Measurements from ENCODE around the gene KLK3. TPM values are rescaled to one million over a fixed set of nuclear protein-coding genes. Genes with fewer than 3 reads are reported as not detected.
"Not testable (repeated sequence)": the region's sequence is repeated elsewhere in the genome, so short reads cannot be mapped to it uniquely, and the experiment has no call there.

The KLK3 gene
- total RNA-seq (not detected), polyA plus RNA-seq (not detected)

DNA sequence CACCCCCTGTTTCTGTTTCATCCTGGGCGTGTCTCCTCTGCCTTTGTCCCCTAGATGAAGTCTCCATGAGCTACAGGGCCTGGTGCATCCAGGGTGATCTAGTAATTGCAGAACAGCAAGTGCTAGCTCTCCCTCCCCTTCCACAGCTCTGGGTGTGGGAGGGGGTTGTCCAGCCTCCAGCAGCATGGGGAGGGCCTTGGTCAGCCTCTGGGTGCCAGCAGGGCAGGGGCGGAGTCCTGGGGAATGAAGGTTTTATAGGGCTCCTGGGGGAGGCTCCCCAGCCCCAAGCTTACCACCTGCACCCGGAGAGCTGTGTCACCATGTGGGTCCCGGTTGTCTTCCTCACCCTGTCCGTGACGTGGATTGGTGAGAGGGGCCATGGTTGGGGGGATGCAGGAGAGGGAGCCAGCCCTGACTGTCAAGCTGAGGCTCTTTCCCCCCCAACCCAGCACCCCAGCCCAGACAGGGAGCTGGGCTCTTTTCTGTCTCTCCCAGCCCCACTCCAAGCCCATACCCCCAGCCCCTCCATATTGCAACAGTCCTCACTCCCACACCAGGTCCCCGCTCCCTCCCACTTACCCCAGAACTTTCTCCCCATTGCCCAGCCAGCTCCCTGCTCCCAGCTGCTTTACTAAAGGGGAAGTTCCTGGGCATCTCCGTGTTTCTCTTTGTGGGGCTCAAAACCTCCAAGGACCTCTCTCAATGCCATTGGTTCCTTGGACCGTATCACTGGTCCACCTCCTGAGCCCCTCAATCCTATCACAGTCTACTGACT is at the start of gene KLK3:
KLK3 (plus strand) TSS at position 280 of the 775 bp plus-strand sequence; CDS start at position 321, 41 bp downstream.
- no peak within 1 kb of the TSS for H3K4me3 Mint-ChIP-seq
- H3K4me1 Mint-ChIP-seq, result no peaks in the 10 kb centered on the region
- ATAC-seq (ENCODE audit: low read depth in 2 of 2), result no peak
- peak within 1 kb of the TSS in 1 of 3 donors; percentile 62 for H3K27ac Mint-ChIP-seq
- H3K36me3 Mint-ChIP-seq, result no peaks in the 10 kb centered on the region
- Histone ChIP-seq H3K36me3 (ENCODE audit: control insufficient read depth, insufficient read depth, low read length) (no peaks in the 10 kb centered on the region), H3K4me1 (ENCODE audit: control insufficient read depth, insufficient read depth, low read length, poor library complexity, severe bottlenecking) (no peaks in the 10 kb centered on the region), H3K4me3 (ENCODE audit: low read depth, low read length) (no peak within 1 kb of the TSS), H3K27ac (ENCODE audit: insufficient read depth, low read length, poor library complexity, severe bottlenecking) (no peak within 1 kb of the TSS), H3K27me3 (ENCODE audit: control insufficient read depth, insufficient read depth, low read length) (peaks cover 2% of the 10 kb centered on the region), H3K9me3 (ENCODE audit: control insufficient read depth in 2 of 2, low read length in 2 of 2) (no peaks in the 10 kb centered on the region)
- no peak for DNase-seq
- peaks cover 20% of the 10 kb centered on the region for H3K27me3 Mint-ChIP-seq
- H3K9me3 Mint-ChIP-seq, result peaks cover 0 to 5% (median 0%) of the 10 kb centered on the region in 7 donors

- Mint-ChIP-seq H3K4me3 (peak overlapping the region in 1 of 4 donors; percentile 78), H3K36me3 (peaks cover 3% of the 10 kb centered on the region), H3K9me3 (peaks cover 0 to 3% (median 0%) of the 10 kb centered on the region in 7 donors), H3K27me3 (peaks cover 5% of the 10 kb centered on the region), H3K4me1 (peaks cover 0 to 22% (median 12%) of the 10 kb centered on the region in 4 donors), H3K27ac (no peak overlapping the region)
- no peaks in the 10 kb centered on the region for H3K27me3 ChIP-seq (ENCODE audit: control insufficient read depth, insufficient read depth, low read length)
- H3K9me3 ChIP-seq (ENCODE audit: control insufficient read depth in 2 of 2, low read length in 2 of 2), result no peaks in the 10 kb centered on the region
- H3K4me1 ChIP-seq (ENCODE audit: control insufficient read depth, insufficient read depth, low read length, poor library complexity, severe bottlenecking), result peaks cover 4% of the 10 kb centered on the region
- H3K36me3 ChIP-seq (ENCODE audit: control insufficient read depth, insufficient read depth, low read length), result no peaks in the 10 kb centered on the region
- ATAC-seq (ENCODE audit: low read depth in 2 of 2) (no peak), DNase-seq (no peak)
- no peak overlapping the region for H3K4me3 ChIP-seq (ENCODE audit: low read depth, low read length)
- H3K27ac ChIP-seq (ENCODE audit: insufficient read depth, low read length, poor library complexity, severe bottlenecking), result no peak overlapping the region
Measured at GRCh38 chr19:50808856-50809255, 45.9 kb upstream of the KLK3 start.

DNA sequence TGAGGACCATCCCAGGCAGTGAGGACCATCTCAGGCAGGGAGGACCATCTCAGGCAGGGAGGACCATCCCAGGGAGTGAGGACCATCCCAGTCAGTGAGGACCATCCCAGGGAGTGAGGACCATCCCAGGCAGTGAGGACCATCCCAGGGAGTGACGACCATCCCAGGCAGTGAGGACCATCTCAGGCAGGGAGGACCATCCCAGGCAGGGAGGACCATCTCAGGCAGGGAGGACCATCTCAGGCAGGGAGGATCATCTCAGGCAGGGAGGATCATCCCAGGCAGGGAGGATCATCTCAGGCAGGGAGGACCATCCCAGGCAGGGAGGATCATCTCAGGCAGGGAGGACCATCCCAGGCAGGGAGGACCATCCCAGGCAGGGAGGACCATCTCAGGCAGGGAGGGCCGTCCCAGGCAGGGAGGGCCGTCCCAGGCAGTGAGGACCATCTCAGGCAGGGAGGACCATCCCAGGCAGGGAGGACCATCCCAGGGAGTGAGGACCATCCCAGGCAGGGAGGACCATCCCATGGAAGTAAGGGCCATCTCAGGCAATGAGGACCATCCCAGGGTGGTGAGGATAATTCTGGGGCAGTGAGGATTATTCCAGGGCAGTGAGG is 43.0 kb upstream of the KLK3 start:
- H3K9me3 ChIP-seq (ENCODE audit: control insufficient read depth in 2 of 2, low read length in 2 of 2); H3K4me1 Mint-ChIP-seq; H3K36me3 Mint-ChIP-seq; H3K27ac ChIP-seq (ENCODE audit: insufficient read depth, low read length, poor library complexity, severe bottlenecking); H3K36me3 ChIP-seq (ENCODE audit: control insufficient read depth, insufficient read depth, low read length); DNase-seq; H3K27me3 Mint-ChIP-seq; H3K4me1 ChIP-seq (ENCODE audit: control insufficient read depth, insufficient read depth, low read length, poor library complexity, severe bottlenecking); H3K4me3 ChIP-seq (ENCODE audit: low read depth, low read length); H3K4me3 Mint-ChIP-seq; ATAC-seq (ENCODE audit: low read depth in 2 of 2); H3K9me3 Mint-ChIP-seq; H3K27ac Mint-ChIP-seq; H3K27me3 ChIP-seq (ENCODE audit: control insufficient read depth, insufficient read depth, low read length): not testable (repeated sequence)

GRCh38 chr19:50812474-50812873 is 42.2 kb upstream of the KLK3 start:
- Histone ChIP-seq H3K36me3 (ENCODE audit: control insufficient read depth, insufficient read depth, low read length) (no peaks in the 10 kb centered on the region), H3K4me1 (ENCODE audit: control insufficient read depth, insufficient read depth, low read length, poor library complexity, severe bottlenecking) (peaks cover 4% of the 10 kb centered on the region), H3K4me3 (ENCODE audit: low read depth, low read length) (no peak overlapping the region), H3K9me3 (ENCODE audit: control insufficient read depth in 2 of 2, low read length in 2 of 2) (no peaks in the 10 kb centered on the region), H3K27ac (ENCODE audit: insufficient read depth, low read length, poor library complexity, severe bottlenecking) (no peak overlapping the region), H3K27me3 (ENCODE audit: control insufficient read depth, insufficient read depth, low read length) (peaks cover 3% of the 10 kb centered on the region)
- DNase-seq (no peak), ATAC-seq (ENCODE audit: low read depth in 2 of 2) (no peak)
- peak overlapping the region in 1 of 4 donors; percentile 31 for H3K4me3 Mint-ChIP-seq
- H3K36me3 Mint-ChIP-seq, result no peaks in the 10 kb centered on the region
- H3K9me3 Mint-ChIP-seq, result peaks cover 0 to 4% (median 0%) of the 10 kb centered on the region in 7 donors
- peaks cover 9% of the 10 kb centered on the region for H3K27me3 Mint-ChIP-seq
- H3K4me1 Mint-ChIP-seq, result peaks cover 0 to 6% (median 2%) of the 10 kb centered on the region in 4 donors
- H3K27ac Mint-ChIP-seq, result no peak overlapping the region

DNA sequence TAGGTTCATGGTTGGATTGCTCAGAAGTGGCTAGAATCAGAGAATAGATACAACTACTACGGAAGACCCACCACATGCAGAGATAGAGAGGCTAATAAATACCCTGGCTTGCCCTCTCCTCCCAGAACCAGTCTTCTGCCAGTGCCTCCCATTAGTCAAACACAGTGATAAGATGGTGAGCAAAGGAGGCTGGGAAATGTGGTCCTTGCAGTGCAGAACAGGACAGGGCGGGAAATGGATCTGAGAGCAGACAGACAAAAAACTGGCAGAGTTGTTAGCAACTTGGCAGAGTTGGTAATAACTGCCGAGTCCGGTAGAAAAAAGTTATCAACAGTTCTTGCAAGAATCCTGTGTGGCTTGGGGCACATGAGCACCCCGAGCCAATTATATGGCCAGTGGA is 39.8 kb upstream of the KLK3 start:
- Mint-ChIP-seq H3K27ac (no peak overlapping the region), H3K4me3 (no peak overlapping the region), H3K36me3 (no peaks in the 10 kb centered on the region), H3K4me1 (peaks cover 0 to 18% (median 6%) of the 10 kb centered on the region in 4 donors), H3K9me3 (peaks cover 0 to 5% (median 0%) of the 10 kb centered on the region in 7 donors), H3K27me3 (peaks cover 21% of the 10 kb centered on the region)
- H3K9me3 ChIP-seq (ENCODE audit: control insufficient read depth in 2 of 2, low read length in 2 of 2), result no peaks in the 10 kb centered on the region
- peaks cover 5% of the 10 kb centered on the region for H3K27me3 ChIP-seq (ENCODE audit: control insufficient read depth, insufficient read depth, low read length)
- DNase-seq (no peak), ATAC-seq (ENCODE audit: low read depth in 2 of 2) (no peak)
- H3K36me3 ChIP-seq (ENCODE audit: control insufficient read depth, insufficient read depth, low read length), result no peaks in the 10 kb centered on the region
- no peak overlapping the region for H3K27ac ChIP-seq (ENCODE audit: insufficient read depth, low read length, poor library complexity, severe bottlenecking)
- no peak overlapping the region for H3K4me3 ChIP-seq (ENCODE audit: low read depth, low read length)
- H3K4me1 ChIP-seq (ENCODE audit: control insufficient read depth, insufficient read depth, low read length, poor library complexity, severe bottlenecking), result peaks cover 14% of the 10 kb centered on the region

DNA sequence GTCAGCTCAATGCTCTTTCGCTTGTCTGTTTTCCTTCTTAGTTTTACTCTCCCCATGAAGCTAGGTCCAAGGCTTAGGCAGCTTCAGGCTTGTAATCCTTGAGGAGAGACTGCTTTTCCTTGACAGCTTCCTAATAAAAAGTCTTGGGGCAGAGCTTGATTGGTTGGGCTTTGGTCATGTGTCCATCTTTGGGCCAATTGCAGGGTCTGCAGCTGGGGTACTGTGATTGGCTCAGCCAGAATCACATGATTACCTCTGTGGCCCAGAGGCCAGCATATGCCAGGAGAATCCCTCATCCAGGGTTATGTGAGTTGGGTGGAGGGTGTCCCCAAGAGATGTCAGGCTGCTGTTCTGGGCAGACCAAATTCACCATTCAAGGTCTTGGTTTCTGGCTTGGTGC is 39.3 kb upstream of the KLK3 start:
- H3K27ac ChIP-seq (ENCODE audit: insufficient read depth, low read length, poor library complexity, severe bottlenecking), result no peak overlapping the region
- Mint-ChIP-seq H3K9me3 (peaks cover 0 to 5% (median 0%) of the 10 kb centered on the region in 7 donors), H3K4me1 (peaks cover 0 to 23% (median 10%) of the 10 kb centered on the region in 4 donors), H3K27me3 (peaks cover 26% of the 10 kb centered on the region), H3K36me3 (no peaks in the 10 kb centered on the region), H3K27ac (no peak overlapping the region), H3K4me3 (no peak overlapping the region)
- no peak for ATAC-seq (ENCODE audit: low read depth in 2 of 2)
- peaks cover 18% of the 10 kb centered on the region for H3K4me1 ChIP-seq (ENCODE audit: control insufficient read depth, insufficient read depth, low read length, poor library complexity, severe bottlenecking)
- H3K27me3 ChIP-seq (ENCODE audit: control insufficient read depth, insufficient read depth, low read length), result peaks cover 5% of the 10 kb centered on the region
- no peak overlapping the region for H3K4me3 ChIP-seq (ENCODE audit: low read depth, low read length)
- DNase-seq, result no peak
- no peaks in the 10 kb centered on the region for H3K9me3 ChIP-seq (ENCODE audit: control insufficient read depth in 2 of 2, low read length in 2 of 2)
- H3K36me3 ChIP-seq (ENCODE audit: control insufficient read depth, insufficient read depth, low read length), result no peaks in the 10 kb centered on the region

GRCh38 chr19:50817941-50818858 is 36.5 kb upstream of the KLK3 start:
- peak overlapping the region; percentile 35 for H3K4me3 ChIP-seq (ENCODE audit: low read depth, low read length)
- no peak overlapping the region for H3K27ac ChIP-seq (ENCODE audit: insufficient read depth, low read length, poor library complexity, severe bottlenecking)
- H3K9me3 ChIP-seq (ENCODE audit: control insufficient read depth in 2 of 2, low read length in 2 of 2), result no peaks in the 10 kb centered on the region

More at GRCh38 chr19:50817941-50818858, 36.5 kb upstream of the KLK3 start:
- Mint-ChIP-seq H3K4me1 (peaks cover 0 to 30% (median 12%) of the 10 kb centered on the region in 4 donors), H3K27me3 (peaks cover 47% of the 10 kb centered on the region), H3K36me3 (no peaks in the 10 kb centered on the region), H3K4me3 (peak overlapping the region; percentile 49 to 87 (median 78)), H3K9me3 (peaks cover 0 to 5% (median 0%) of the 10 kb centered on the region in 7 donors), H3K27ac (peak overlapping the region; percentile 17 to 57 (median 42))
- peak in 2 of 3 donors; percentile 29 to 49 for DNase-seq
- Histone ChIP-seq H3K4me1 (ENCODE audit: control insufficient read depth, insufficient read depth, low read length, poor library complexity, severe bottlenecking) (peaks cover 20% of the 10 kb centered on the region), H3K27me3 (ENCODE audit: control insufficient read depth, insufficient read depth, low read length) (peaks cover 5% of the 10 kb centered on the region), H3K36me3 (ENCODE audit: control insufficient read depth, insufficient read depth, low read length) (no peaks in the 10 kb centered on the region)
- peak; percentile 44 to 54 for ATAC-seq (ENCODE audit: low read depth in 2 of 2)

All from CD4-positive, CD25-positive, alpha-beta regulatory T cell (primary cell).